Stimulated activated naive B cell treated with anti-CD40 and anti-IgM and Interleukin-4, amounts not matched to agents 10 μg/mL and 1 μg/mL and 100 μg/mL, for 72 hours (primary cell): ENCODE measurements around the gene DNAH17.

ENCODE experiments used
- ATAC-seq, 2 donors: fragments of 150-1000 bp; cut with Tn5 transposase; replicated peaks; 2 replicates each; pipeline ENCODE4 v1.10.0; 2021; ENCODE audit warnings: moderate library complexity in 1 of 2
- DNase-seq: peaks from one replicate; pipeline ENCODE4 v3.0.0; 2021
- H3K27ac Mint-ChIP-seq: one replicate; pipeline ENCODE4 v1.8.0; 2022; ENCODE audit warnings: mild to moderate bottlenecking, mixed read lengths
- H3K27me3 Mint-ChIP-seq, 2 donors: one replicate each; pipeline ENCODE4 v1.8.0; 2022; ENCODE audit warnings: mixed read lengths in 2 of 2
- H3K36me3 Mint-ChIP-seq, 2 donors: one replicate each; pipeline ENCODE4 v1.8.0; 2022; ENCODE audit warnings: mixed read lengths in 2 of 2, mild to moderate bottlenecking in 1 of 2
- H3K4me1 Mint-ChIP-seq, 2 donors: one replicate each; pipeline ENCODE4 v1.8.0; 2022; ENCODE audit warnings: mixed read lengths in 2 of 2, mild to moderate bottlenecking in 1 of 2
- H3K4me3 Mint-ChIP-seq, 2 donors: one replicate each; pipeline ENCODE4 v1.8.0; 2022; ENCODE audit warnings: mild to moderate bottlenecking in 2 of 2, mixed read lengths in 2 of 2, moderate library complexity in 1 of 2
- H3K9me3 Mint-ChIP-seq, 2 donors: one replicate each; pipeline ENCODE4 v1.8.0; 2022; ENCODE audit warnings: mixed read lengths in 2 of 2, mild to moderate bottlenecking in 1 of 2

DNAH17 gene

DNA sequence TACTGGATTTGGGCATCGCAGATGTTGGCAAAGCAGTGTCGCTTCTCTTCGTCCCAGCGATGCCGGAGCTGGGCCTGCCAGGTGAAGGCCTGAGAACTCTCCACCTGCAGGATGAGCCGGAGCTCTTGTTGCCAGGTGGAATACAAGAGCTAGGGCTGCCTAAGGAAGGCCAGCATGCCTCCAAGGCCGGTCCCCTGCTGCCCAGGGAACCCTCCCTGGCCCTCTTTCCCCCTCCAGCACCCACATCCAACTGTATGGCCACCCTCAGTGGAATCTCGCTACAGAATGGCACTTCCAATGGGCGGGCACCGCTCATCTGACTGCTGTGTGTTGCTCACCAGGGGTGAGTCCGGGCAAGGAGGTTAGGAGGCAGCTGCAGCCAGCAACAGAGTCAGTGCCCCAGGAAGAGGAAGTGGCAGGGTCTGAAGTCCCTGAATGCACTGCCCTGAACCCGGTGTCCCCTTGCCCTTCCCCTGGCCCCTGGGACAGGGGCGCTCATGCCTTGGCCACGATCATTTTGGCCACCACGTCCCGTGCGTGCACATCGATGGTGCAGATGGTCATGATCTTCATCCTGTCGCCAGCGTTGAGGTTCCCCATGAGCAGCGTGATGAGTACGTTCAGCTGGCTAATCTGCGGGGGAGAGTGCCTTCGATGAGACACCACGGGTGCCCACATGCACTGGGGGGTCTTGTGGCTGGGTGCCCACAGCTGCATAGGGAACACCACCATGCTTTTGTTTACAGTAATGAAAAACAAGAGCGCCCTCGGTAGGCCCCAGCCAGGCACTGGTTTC, 75.8 kb downstream of the DNAH17 start:
- Mint-ChIP-seq H3K27me3 (peaks cover 0 to 4% of the 10 kb centered on the region in 2 donors), H3K27ac (no peak overlapping the region), H3K4me1 (no peaks in the 10 kb centered on the region), H3K9me3 (no peaks in the 10 kb centered on the region), H3K36me3 (no peaks in the 10 kb centered on the region), H3K4me3 (no peak overlapping the region)
- DNase-seq (no peak), ATAC-seq (no peak)

GRCh38 chr17:78500806-78501205, 76.4 kb downstream of the DNAH17 start:
- Mint-ChIP-seq H3K4me1 (no peaks in the 10 kb centered on the region), H3K4me3 (no peak overlapping the region), H3K36me3 (no peaks in the 10 kb centered on the region), H3K27me3 (peaks cover 0 to 4% of the 10 kb centered on the region in 2 donors), H3K27ac (no peak overlapping the region), H3K9me3 (no peaks in the 10 kb centered on the region)
- DNase-seq (no peak), ATAC-seq (no peak)

DNA sequence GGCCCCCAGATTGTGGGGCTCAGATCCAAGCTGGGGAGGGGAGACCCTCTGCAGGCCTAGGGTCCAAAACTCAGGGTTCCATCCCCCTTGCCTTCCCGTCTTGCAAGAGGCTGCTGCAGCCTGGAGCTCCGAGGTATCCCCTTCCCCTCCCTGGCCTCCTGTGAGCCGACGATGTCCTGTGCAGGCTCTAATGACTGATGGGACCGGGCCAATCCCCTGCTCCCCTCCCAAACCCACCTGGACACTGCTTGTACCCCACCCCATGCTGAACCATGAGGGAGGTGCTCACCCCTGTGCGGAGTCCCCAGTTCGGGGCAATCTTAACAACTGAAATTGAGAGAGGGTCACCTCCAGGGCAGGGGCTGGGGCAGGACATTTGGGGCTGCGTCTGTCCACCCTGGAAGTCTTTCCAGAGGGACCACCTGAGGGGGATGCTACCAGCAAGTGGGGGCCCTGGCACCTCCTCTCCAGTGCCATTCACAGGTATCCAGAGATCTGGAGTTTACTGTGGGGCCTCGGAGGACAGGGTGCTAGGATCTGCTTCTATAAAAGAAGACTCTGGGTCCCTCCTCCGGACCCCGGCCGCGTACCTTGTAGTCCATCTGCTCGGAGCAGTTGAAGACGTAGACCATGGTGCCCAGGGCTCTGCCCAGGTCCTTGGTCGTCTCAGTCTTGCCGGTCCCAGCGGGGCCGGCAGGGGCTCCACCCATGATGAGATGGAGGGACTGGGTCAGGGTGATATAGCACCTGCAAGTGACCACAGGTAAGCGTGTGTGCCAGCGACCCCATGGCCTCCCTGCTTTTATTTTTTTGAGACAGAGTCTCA, 77.3 kb downstream of the DNAH17 start:
- no peaks in the 10 kb centered on the region for H3K36me3 Mint-ChIP-seq
- no peaks in the 10 kb centered on the region for H3K9me3 Mint-ChIP-seq
- H3K4me1 Mint-ChIP-seq, result no peaks in the 10 kb centered on the region
- ATAC-seq, result no peak
- no peak overlapping the region for H3K27ac Mint-ChIP-seq
- DNase-seq, result no peak
- peaks cover 0 to 4% of the 10 kb centered on the region in 2 donors for H3K27me3 Mint-ChIP-seq
- no peak overlapping the region for H3K4me3 Mint-ChIP-seq

GRCh38 chr17:78498848-78499247, 78.3 kb downstream of the DNAH17 start:
- no peak for DNase-seq
- peaks cover 0 to 4% of the 10 kb centered on the region in 2 donors for H3K27me3 Mint-ChIP-seq
- no peak for ATAC-seq
- no peak overlapping the region for H3K27ac Mint-ChIP-seq
- no peaks in the 10 kb centered on the region for H3K9me3 Mint-ChIP-seq
- no peaks in the 10 kb centered on the region for H3K36me3 Mint-ChIP-seq
- H3K4me3 Mint-ChIP-seq, result no peak overlapping the region
- H3K4me1 Mint-ChIP-seq, result no peaks in the 10 kb centered on the region

DNA sequence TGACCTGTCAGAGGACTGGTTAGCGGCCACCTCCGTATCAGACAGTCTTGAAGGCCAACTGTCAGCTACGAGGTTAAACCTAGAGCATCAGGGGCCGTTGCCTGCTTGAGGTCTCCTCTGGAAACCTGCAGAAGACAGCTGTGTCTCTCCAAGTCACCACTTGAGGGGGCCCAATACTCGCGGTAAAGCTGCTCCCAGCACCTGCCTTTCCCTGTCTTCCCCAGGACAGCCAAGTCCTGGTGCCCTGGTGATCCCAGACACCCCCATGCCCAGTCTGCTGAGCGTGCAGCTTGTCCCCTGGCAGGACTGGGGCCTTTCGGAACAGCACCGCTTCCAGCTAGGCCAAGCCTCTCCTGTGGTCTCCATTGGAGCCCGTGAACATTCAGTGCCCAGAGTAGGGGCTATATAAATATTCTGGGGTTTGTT, 80.1 kb downstream of the DNAH17 start:
- DNase-seq (peak; percentile 41), ATAC-seq (peak; percentile 82 to 83)
- H3K27ac Mint-ChIP-seq, result no peak overlapping the region
- H3K4me1 Mint-ChIP-seq, result no peaks in the 10 kb centered on the region
- no peaks in the 10 kb centered on the region for H3K9me3 Mint-ChIP-seq
- H3K36me3 Mint-ChIP-seq, result no peaks in the 10 kb centered on the region
- peaks cover 0 to 7% of the 10 kb centered on the region in 2 donors for H3K27me3 Mint-ChIP-seq
- H3K4me3 Mint-ChIP-seq, result no peak overlapping the region

DNA sequence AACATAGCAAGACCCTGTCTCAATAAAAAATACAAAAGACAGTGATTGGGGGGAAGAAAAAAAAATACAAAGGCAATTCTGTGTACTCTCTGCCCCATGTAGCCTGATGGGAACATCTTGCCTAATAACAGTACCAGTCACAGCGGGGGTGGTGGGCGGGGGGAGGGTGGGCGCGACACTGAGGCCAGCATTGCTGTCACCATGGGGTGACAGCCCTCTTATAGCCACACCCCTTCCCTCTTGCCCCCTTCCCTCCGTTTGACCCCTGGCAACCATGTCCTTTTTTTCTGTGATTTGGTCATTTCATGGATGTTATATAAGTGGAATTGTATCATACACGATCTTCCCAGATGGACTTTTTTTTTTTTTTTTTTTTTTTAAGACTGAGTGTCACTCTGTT, 80.9 kb downstream of the DNAH17 start:
- no peak overlapping the region for H3K27ac Mint-ChIP-seq
- H3K36me3 Mint-ChIP-seq, result no peaks in the 10 kb centered on the region
- ATAC-seq (no peak), DNase-seq (no peak)
- no peaks in the 10 kb centered on the region for H3K4me1 Mint-ChIP-seq
- H3K27me3 Mint-ChIP-seq, result peaks cover 0 to 7% of the 10 kb centered on the region in 2 donors
- no peak overlapping the region for H3K4me3 Mint-ChIP-seq
- no peaks in the 10 kb centered on the region for H3K9me3 Mint-ChIP-seq

- no peaks in the 10 kb centered on the region for H3K9me3 Mint-ChIP-seq
- no peak overlapping the region for H3K27ac Mint-ChIP-seq
- H3K36me3 Mint-ChIP-seq, result no peaks in the 10 kb centered on the region
- DNase-seq (no peak), ATAC-seq (no peak)
- H3K4me1 Mint-ChIP-seq, result no peaks in the 10 kb centered on the region
- no peak overlapping the region for H3K4me3 Mint-ChIP-seq
- H3K27me3 Mint-ChIP-seq, result peaks cover 0 to 7% of the 10 kb centered on the region in 2 donors
Measured at GRCh38 chr17:78495634-78496033, 81.6 kb downstream of the DNAH17 start.

DNA sequence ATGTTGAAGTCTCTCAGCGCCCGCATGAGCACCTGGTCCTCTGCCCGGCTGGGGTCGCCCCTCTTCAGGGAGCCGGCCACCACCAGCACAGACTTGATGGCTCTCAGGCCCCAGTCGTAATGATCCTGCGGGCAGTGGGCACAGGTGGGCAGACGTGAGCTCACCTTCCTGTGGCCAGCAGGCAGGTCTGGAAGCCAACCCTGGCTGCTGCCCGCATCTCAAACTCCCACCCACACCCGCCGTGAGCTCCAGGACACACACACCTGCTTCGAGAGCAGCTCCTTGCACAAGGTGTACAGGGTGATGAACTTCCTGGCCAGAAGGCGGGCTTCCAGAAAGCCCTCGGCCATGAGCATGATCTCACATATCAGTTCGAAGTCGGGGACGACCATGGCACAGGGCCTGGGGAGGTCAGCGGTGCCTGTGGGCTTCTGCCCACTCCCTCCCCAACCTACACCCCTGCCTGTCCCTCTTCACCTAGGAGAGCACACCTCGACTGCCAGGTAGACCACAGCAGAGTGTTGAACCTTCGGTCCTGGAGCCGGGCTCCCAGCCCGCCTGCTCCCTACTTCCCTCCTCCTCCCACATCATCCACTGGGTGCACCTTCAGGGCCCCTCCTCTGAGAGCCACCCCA, 82.4 kb downstream of the DNAH17 start:
- H3K4me1 Mint-ChIP-seq, result no peaks in the 10 kb centered on the region
- H3K27ac Mint-ChIP-seq, result no peak overlapping the region
- peaks cover 6 to 7% of the 10 kb centered on the region in 2 donors for H3K27me3 Mint-ChIP-seq

DNA sequence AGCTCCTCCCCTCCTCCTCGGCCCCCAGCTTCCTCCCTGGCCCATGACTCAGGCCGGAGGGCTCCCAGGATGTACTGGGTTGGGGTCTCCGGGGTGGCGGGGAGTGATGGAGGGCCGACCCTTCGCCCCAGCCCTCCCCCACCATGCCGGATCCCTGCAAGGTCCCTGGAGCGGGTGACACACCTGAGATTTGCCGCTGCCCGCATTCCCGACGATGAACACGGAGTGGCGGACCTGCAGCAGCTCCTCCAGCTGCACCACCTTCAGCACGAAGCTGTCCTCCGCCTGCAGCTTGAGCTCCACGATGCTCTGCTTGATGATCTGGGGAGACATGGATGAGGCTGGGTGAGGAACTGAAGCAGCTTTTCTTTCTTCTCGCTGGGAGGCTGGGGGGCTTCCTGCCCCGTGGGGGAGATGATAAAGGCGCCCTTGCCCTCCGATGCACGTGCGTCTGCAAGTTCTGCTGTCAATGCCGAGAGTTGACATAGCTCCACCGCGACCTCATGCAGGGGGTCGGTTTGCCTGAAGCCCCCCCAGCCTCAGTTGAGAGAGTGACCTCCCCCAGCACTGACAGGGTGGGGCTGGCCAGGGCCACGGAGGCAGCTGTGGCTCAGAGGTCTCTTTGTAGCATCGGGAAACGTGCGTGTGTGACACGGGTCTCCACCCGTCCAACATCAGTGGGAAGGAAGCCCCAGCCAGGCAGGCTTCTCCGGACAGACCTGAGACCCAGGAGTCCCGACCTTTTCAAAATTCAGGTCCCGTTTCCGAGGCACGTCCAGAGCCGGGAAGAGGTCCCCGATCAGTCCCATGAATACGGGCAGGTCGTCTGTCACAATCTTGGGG, 83.1 kb downstream of the DNAH17 start:
- H3K9me3 Mint-ChIP-seq, result no peaks in the 10 kb centered on the region
- H3K27me3 Mint-ChIP-seq, result peaks cover 6 to 7% of the 10 kb centered on the region in 2 donors
- no peak for DNase-seq
- no peak overlapping the region for H3K4me3 Mint-ChIP-seq
- no peak overlapping the region for H3K27ac Mint-ChIP-seq
- H3K4me1 Mint-ChIP-seq, result no peaks in the 10 kb centered on the region
- ATAC-seq, result no peak
- H3K36me3 Mint-ChIP-seq, result no peaks in the 10 kb centered on the region

More for the DNA sequence above, 82.4 kb downstream of the DNAH17 start:
- ATAC-seq, result no peak
- Mint-ChIP-seq H3K9me3 (no peaks in the 10 kb centered on the region), H3K4me3 (no peak overlapping the region), H3K36me3 (no peaks in the 10 kb centered on the region)
- no peak for DNase-seq

DNA sequence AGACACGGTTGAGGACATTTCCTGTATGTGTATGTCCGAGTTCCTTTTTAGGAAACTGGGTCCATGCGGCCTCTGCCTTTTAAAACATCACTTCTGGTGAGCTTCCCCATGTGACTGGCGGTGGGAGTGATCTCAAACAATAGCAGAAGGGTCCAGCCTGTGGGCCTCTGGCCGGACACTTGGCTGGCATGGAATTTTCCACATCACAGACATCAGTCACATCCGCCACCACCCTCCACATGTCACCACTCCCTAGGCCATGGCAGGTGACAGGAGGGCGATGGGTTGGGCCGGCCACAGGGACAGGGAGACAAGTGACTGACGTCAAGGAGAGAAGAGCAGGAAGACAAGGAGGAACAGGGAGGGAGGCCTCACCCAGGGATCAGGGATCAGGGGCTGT, 83.7 kb downstream of the DNAH17 start:
- DNase-seq, result no peak
- no peaks in the 10 kb centered on the region for H3K4me1 Mint-ChIP-seq
- no peak overlapping the region for H3K27ac Mint-ChIP-seq
- no peak for ATAC-seq
- no peaks in the 10 kb centered on the region for H3K36me3 Mint-ChIP-seq
- H3K27me3 Mint-ChIP-seq, result peaks cover 6 to 7% of the 10 kb centered on the region in 2 donors
- H3K9me3 Mint-ChIP-seq, result no peaks in the 10 kb centered on the region
- H3K4me3 Mint-ChIP-seq, result no peak overlapping the region

DNA sequence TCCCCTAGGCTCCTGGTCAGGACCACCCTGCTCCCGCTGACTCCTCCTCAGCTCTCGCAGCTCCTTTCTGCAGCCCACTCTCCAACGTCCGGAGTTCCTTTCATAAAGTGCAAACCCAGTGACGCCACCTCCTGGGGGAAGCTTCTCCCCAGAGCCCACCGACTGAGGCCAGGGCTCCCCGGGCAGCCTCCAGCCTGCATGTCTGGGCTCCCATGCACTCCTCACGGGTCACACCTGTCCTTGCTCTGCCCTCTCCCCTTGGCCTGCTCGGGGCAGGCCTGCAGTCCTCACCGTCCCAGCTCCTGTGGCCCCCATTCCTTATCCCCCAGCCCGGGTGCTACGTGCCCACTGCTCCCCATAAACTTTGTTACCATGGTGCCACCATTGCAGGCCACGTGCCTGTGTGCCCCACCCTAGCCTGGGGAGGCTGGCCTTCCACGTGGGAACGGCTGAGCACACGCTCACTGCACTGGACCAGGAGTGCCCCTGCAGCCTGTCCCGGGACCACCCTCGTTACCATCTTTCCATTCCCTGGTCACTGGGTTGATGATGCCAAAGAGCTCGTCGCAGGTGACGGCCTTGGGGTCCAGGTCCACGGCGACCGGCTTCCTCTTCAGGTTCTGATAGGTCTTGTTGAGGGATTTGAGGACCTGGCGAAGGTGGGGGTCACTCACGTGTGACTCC, 84.9 kb downstream of the DNAH17 start:
- H3K36me3 Mint-ChIP-seq, result no peaks in the 10 kb centered on the region
- DNase-seq (no peak), ATAC-seq (no peak)
- no peaks in the 10 kb centered on the region for H3K9me3 Mint-ChIP-seq
- no peaks in the 10 kb centered on the region for H3K4me1 Mint-ChIP-seq
- H3K27ac Mint-ChIP-seq, result no peak overlapping the region
- peaks cover 6 to 7% of the 10 kb centered on the region in 2 donors for H3K27me3 Mint-ChIP-seq
- no peak overlapping the region for H3K4me3 Mint-ChIP-seq

- Mint-ChIP-seq H3K9me3 (no peaks in the 10 kb centered on the region), H3K36me3 (no peaks in the 10 kb centered on the region), H3K4me3 (no peak overlapping the region), H3K27ac (no peak overlapping the region), H3K27me3 (peaks cover 3 to 6% of the 10 kb centered on the region in 2 donors), H3K4me1 (no peaks in the 10 kb centered on the region)
- DNase-seq, result no peak
- no peak for ATAC-seq
Measured at GRCh38 chr17:78491236-78492115, 85.7 kb downstream of the DNAH17 start.

- Mint-ChIP-seq H3K4me1 (no peaks in the 10 kb centered on the region), H3K36me3 (no peaks in the 10 kb centered on the region), H3K27me3 (peaks cover 3 to 6% of the 10 kb centered on the region in 2 donors), H3K4me3 (no peak overlapping the region), H3K9me3 (no peaks in the 10 kb centered on the region), H3K27ac (no peak overlapping the region)
- DNase-seq (no peak), ATAC-seq (no peak)
Measured at GRCh38 chr17:78490673-78491072, 86.5 kb downstream of the DNAH17 start.
